HepG2 (cell line): Measurements from ENCODE around the gene RECQL5. TPM values are rescaled to one million over a fixed set of nuclear protein-coding genes. Genes with fewer than 3 reads are reported as not detected.

Experiments
- ATAC-seq: fragments of 200-7000 bp; cut with Tn5 transposase; 3 replicates; pipeline ENCODE4 v1.9.1; 2020; ENCODE audit warnings: mild to moderate bottlenecking, moderate library complexity
- BruUV-seq: library from RNA; stranded (reverse); fragments of 400-500 nt; replicated peaks from 2 replicates; lab custom pipeline; 2021; lab: Mats Ljungman, UMichigan
- CTCF ChIA-PET: fragments of 300-600 bp; formaldehyde crosslinking; extraction: SDS; loops from one replicate; lab custom pipeline; 2021; ENCODE audit warnings: low total read pairs, inconsistent platforms, low intra/inter-chr PET ratio; lab: Yijun Ruan, JAX
- POLR2A ChIA-PET: fragments of 350-600 bp; sonication (Branson Sonifier 250); formaldehyde crosslinking; loops from one replicate; lab custom pipeline; 2020; ENCODE audit warnings: antibody characterized with exemption, inconsistent platforms; lab: Yijun Ruan, JAX
- DNase-seq: peaks from one replicate; pipeline ENCODE4 v3.0.0-alpha.2; 2015; ENCODE audit warnings: low spot score
- FAIRE-seq: peaks from 3 replicates; lab custom pipeline; 2011; peaks lifted over from hg19 to GRCh38; lab: Jason Lieb, UNC
- H2AFZ ChIP-seq: one replicate; pipeline ENCODE4 v1.6.1; 2011; ENCODE audit warnings: low read length, inconsistent platforms
- H3K27ac ChIP-seq: fragments of 300-600 bp; 3 replicates; pipeline ENCODE4 v1.8.0; 2011; ENCODE audit warnings: mixed run types, mild to moderate bottlenecking, mixed read lengths, low read length, inconsistent platforms; ENCODE audit not compliant: insufficient read depth; ENCODE audit errors: extremely low read length
- H3K27me3 ChIP-seq, 2 experiments: fragments of 200-600 bp in 1 of 2; 2 replicates in 1 of 2; 3 replicates in 1 of 2; pipeline versions ENCODE4 v1.6.0 to v1.8.0; 2011; ENCODE audit warnings: low read length in 2 of 2, mild to moderate bottlenecking in 2 of 2, moderate library complexity in 2 of 2, inconsistent platforms in 1 of 2; ENCODE audit not compliant: insufficient read depth in 2 of 2, control insufficient read depth in 1 of 2
- H3K36me3 ChIP-seq, 2 experiments: fragments of 200-600 bp in 1 of 2; replicated peaks in 1 of 2; 2 replicates in 1 of 2; 3 replicates in 1 of 2; pipeline versions ENCODE4 v1.5.1 to v1.8.0; 2011; ENCODE audit warnings: low read length in 2 of 2, inconsistent platforms in 1 of 2; ENCODE audit not compliant: insufficient read depth in 2 of 2, control insufficient read depth in 1 of 2
- H3K4me1 ChIP-seq: 2 replicates; pipeline ENCODE4 v1.5.1; 2012; ENCODE audit warnings: low read length, inconsistent platforms; ENCODE audit not compliant: insufficient read depth
- H3K4me2 ChIP-seq: 2 replicates; pipeline ENCODE4 v1.6.0; 2011; ENCODE audit warnings: low read depth, low read length, inconsistent platforms
- H3K4me3 ChIP-seq, 3 experiments: fragments of 200-600 bp in 1 of 3; sonication (generic), shearing (Covaris generic) in 1 of 3; replicated peaks in 1 of 3; 2 replicates each; pipeline ENCODE4 v1.5.1; 2011 to 2016; ENCODE audit warnings: low read length in 3 of 3, inconsistent platforms in 2 of 3, low read depth in 2 of 3, mild to moderate bottlenecking in 2 of 3, control low read depth in 1 of 3, mixed read lengths in 1 of 3; ENCODE audit not compliant: insufficient read depth in 1 of 3
- H3K79me2 ChIP-seq: one replicate; pipeline ENCODE4 v1.6.1; 2011; ENCODE audit warnings: low read length, inconsistent platforms; ENCODE audit not compliant: insufficient read depth
- H3K9ac ChIP-seq: 2 replicates; pipeline ENCODE4 v1.6.0; 2011; ENCODE audit warnings: mild to moderate bottlenecking, low read depth, low read length, inconsistent platforms; ENCODE audit not compliant: insufficient read depth
- H3K9me3 ChIP-seq: 2 replicates; pipeline ENCODE4 v1.5.1; 2012; ENCODE audit warnings: mild to moderate bottlenecking, low read length
- H4K20me1 ChIP-seq: 2 replicates; pipeline ENCODE4 v1.6.0; 2011; ENCODE audit warnings: inconsistent platforms, mild to moderate bottlenecking, low read length, moderate library complexity; ENCODE audit not compliant: insufficient read depth
- AGO2 ChIP-seq: fragments of 200-400 bp; formaldehyde crosslinking; optimal IDR thresholded peaks from 2 replicates; pipeline ENCODE3; 2017; ENCODE audit warnings: mild to moderate bottlenecking, low read depth, low read length, moderate library complexity
- CBX2 ChIP-seq, 2 experiments: fragments of 200-600 bp in 1 of 2; sonication (generic); formaldehyde crosslinking in 1 of 2; IDR thresholded peaks; 2 replicates each; pipeline versions ENCODE4 v1.7.0 to v1.8.1; 2018 to 2022; ENCODE audit warnings: low read depth in 2 of 2, low read length in 1 of 2, mild to moderate bottlenecking in 1 of 2, missing genetic modification reagents in 1 of 2
- KDM2A ChIP-seq: sonication (generic); formaldehyde crosslinking; IDR thresholded peaks from 2 replicates; pipeline ENCODE4 v1.4.0; 2020; ENCODE audit warnings: low read depth, missing genetic modification reagents, borderline replicate concordance
- ZNF17 ChIP-seq: sonication (generic); formaldehyde crosslinking; IDR thresholded peaks from 2 replicates; pipeline ENCODE4 v1.5.0; 2020; ENCODE audit warnings: mild to moderate bottlenecking, missing genetic modification reagents
- WGBS: methylation state at CpG from one replicate; pipeline ENCODE4 v1.1.6; 2017; ENCODE audit warnings: low lambda C conversion rate; 5-methylcytosine and 5-hydroxymethylcytosine counted together
- in situ Hi-C: cut with HindIII; loops from 2 replicates; pipeline ENCODE4 v1.10.0; 2017; ENCODE audit warnings: low pct_unique_long_range_greater_than_20kb; ENCODE audit not compliant: extremely low pct_ligation_motif_present
- intact Hi-C: fragments of 100-400 bp; cut with micrococcal nuclease; formaldehyde crosslinking; loops from one replicate; pipeline ENCODE4 v1.10.0; 2022; ENCODE audit not compliant: unreplicated experiment
- polyA plus RNA-seq, 8 experiments: library from polyadenylated mRNA; depleted of rRNA in 3 of 8; stranded (reverse) in 7 of 8; unstranded in 1 of 8; fragments of >200 nt; fragmentation: Illumina TruSeq in 4 of 8; extraction: Trizol in 4 of 8; gene quantifications; 2 replicates each; pipeline versions ENCODE4 v1.2.1 to v1.2.3, GENCODE V29; 2011 to 2016; ENCODE audit warnings: low read depth in 4 of 8, missing spikeins in 1 of 8, mixed read lengths in 1 of 8; ENCODE audit not compliant: insufficient read depth in 1 of 8
- total RNA-seq, 5 experiments: library from RNA; depleted of rRNA; stranded (reverse); fragments of >200 nt; fragmentation: Illumina TruSeq; extraction: Trizol; gene quantifications; 2 replicates each; pipeline ENCODE4 v1.2.3, GENCODE V29; 2016; ENCODE audit warnings: low read depth in 1 of 5
- TF ChIP-seq, protein P1 (sequence below): sonication (generic); formaldehyde crosslinking; IDR thresholded peaks from 2 replicates; pipeline ENCODE4 v1.5.0; 2020; ENCODE audit warnings: missing genetic modification reagents

The RECQL5 gene
- total and polyA plus RNA-seq, 2 of the 13 experiments (the other 11 are each of a cell fraction or from before 2014, with no cell fraction given) = 27.7 to 32.0 TPM

DNA sequence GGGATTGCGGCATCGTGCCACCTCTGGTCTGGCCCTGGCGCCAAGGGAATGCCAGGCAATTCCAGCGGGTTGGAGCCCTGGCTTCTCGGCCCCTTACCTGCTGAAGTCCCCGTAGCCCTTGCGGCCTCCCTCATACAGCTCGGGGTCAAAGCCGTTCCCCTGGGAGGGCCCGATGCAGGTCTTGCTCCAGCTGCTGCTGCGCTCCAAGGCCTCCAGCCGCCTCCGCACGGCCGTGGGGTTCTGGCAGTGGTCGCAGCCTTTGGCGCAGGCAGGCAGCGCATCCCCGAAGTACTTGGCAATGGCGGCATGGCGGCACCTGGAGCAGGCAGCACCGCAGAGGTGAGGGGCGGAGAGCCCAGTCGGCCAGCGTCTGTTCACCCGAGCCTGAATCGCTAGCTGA is 35.6 kb downstream of the RECQL5 start:
- no peak for FAIRE-seq
- H3K4me2 ChIP-seq = no peak overlapping the region
- H3K36me3 ChIP-seq = peaks cover 19 to 24% of the 10 kb centered on the region in 2 experiments; a peak in 4 of 5 replicates
- no peak overlapping the region for H3K4me3 ChIP-seq
- peaks cover 4% of the 10 kb centered on the region; the same call in 1 of the 2 replicates for H4K20me1 ChIP-seq
- ATAC-seq = no peak
- intact Hi-C loops (no loop called here), in situ Hi-C loops (no loop called here)
- H3K9ac ChIP-seq = no peak overlapping the region
- H3K27ac ChIP-seq = no peak overlapping the region
- POLR2A ChIA-PET = no interaction called here
- WGBS = 97% methylated on average over 12 of the region's 27 CpGs
- H2AFZ ChIP-seq = no peak overlapping the region
- no TSS peak for BruUV-seq
- no peaks in the 10 kb centered on the region for H3K79me2 ChIP-seq
- H3K27me3 ChIP-seq = no peaks in the 10 kb centered on the region
- H3K4me1 ChIP-seq = peaks cover 19% of the 10 kb centered on the region
- no peaks in the 10 kb centered on the region for H3K9me3 ChIP-seq
- DNase-seq = no peak
- CTCF ChIA-PET = interaction anchor here (5.1 kb wide), 1 partner anchor 117 kb away, joined by 102 read pairs; no protein-coding TSS in a partner anchor
- TF ChIP-seq, protein P1, sequence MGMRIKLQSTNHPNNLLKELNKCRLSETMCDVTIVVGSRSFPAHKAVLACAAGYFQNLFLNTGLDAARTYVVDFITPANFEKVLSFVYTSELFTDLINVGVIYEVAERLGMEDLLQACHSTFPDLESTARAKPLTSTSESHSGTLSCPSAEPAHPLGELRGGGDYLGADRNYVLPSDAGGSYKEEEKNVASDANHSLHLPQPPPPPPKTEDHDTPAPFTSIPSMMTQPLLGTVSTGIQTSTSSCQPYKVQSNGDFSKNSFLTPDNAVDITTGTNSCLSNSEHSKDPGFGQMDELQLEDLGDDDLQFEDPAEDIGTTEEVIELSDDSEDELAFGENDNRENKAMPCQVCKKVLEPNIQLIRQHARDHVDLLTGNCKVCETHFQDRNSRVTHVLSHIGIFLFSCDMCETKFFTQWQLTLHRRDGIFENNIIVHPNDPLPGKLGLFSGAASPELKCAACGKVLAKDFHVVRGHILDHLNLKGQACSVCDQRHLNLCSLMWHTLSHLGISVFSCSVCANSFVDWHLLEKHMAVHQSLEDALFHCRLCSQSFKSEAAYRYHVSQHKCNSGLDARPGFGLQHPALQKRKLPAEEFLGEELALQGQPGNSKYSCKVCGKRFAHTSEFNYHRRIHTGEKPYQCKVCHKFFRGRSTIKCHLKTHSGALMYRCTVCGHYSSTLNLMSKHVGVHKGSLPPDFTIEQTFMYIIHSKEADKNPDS (CRISPR knock-in tag) = no peak
- TF ChIP-seq ZNF17 (CRISPR knock-in tag) (no peak), KDM2A (CRISPR knock-in tag) (no peak), AGO2 (peak; percentile 51), CBX2 (IDR thresholded peaks at IDR 0.05; ENCODE audit: low read depth, low read length) (no peak), CBX2 (CRISPR knock-in tag; IDR thresholded peaks at IDR 0.05; ENCODE audit: low read depth) (no peak)
